Motor neuron (in vitro differentiated cells): ENCODE measurements around the gene CORT. TPM values are rescaled to one million over a fixed set of nuclear protein-coding genes. Genes with fewer than 3 reads are reported as not detected.
"Not testable (repeated sequence)": the region's sequence is repeated elsewhere in the genome, so short reads cannot be mapped to it uniquely, and the experiment has no call there.

Source experiments
- ATAC-seq, 8 experiments: fragments of 200-7000 bp; cut with Tn5 transposase; replicated peaks in 6 of 8; 2 replicates each; pipeline ENCODE4 v1.8.0; 2021; ENCODE audit warnings: mild to moderate bottlenecking in 8 of 8, moderate library complexity in 8 of 8
- H3K27ac ChIP-seq, 2 donors: fragments of 250-450 bp; sonication (Bioruptor Pico); 2 replicates each; pipeline ENCODE4 v1.9.0; 2021; ENCODE audit warnings: antibody characterized with exemption in 2 of 2, mild to moderate bottlenecking in 2 of 2, moderate library complexity in 1 of 2
- H3K4me1 ChIP-seq, 2 donors: fragments of 250-450 bp; sonication (Bioruptor Pico); replicated peaks in 1 of 2; 2 replicates each; pipeline ENCODE4 v1.6.1; 2021; ENCODE audit warnings: antibody characterized with exemption in 2 of 2, mild to moderate bottlenecking in 2 of 2, moderate library complexity in 1 of 2
- H3K4me3 ChIP-seq, 5 donors: fragments of 250-450 bp; sonication (Bioruptor Pico); 2 replicates each; pipeline ENCODE4 v1.9.0; 2021; ENCODE audit warnings: antibody characterized with exemption in 5 of 5, mild to moderate bottlenecking in 5 of 5, moderate library complexity in 4 of 5
- WGBS, 10 experiments: fragments of 450-650 bp; shearing (Covaris generic); methylation state at CpG; one replicate each; pipeline ENCODE4 v1.0.0; 2022; 5-methylcytosine and 5-hydroxymethylcytosine counted together
- in situ Hi-C, 9 experiments: fragments of 400-800 bp; cut with MboI; loops; one replicate each; pipeline ENCODE4 v1.15.0; 2021; ENCODE audit warnings: low sequenced_read_pairs in 9 of 9, low pct_unique_long_range_greater_than_20kb in 2 of 9; ENCODE audit not compliant: unreplicated experiment in 9 of 9
- total RNA-seq, 8 experiments: library from RNA; unstranded; fragments of 300-600 nt; gene quantifications; 2 replicates each; pipeline versions ENCODE4 v1.2.3 to v1.2.4, GENCODE V29; 2022

Gene CORT
- total RNA-seq, 8 experiments from 2014 or later = 0.94 to 2.7 (median 1.8) TPM

GRCh38 chr1:10467078-10467477, 17.2 kb downstream of the CORT start:
- Histone ChIP-seq H3K4me3 (no peak overlapping the region), H3K27ac (no peak overlapping the region), H3K4me1 (peaks cover 5 to 7% of the 10 kb centered on the region in 2 donors)
- no peak for ATAC-seq
- WGBS, 10 experiments = 69 to 100% (median 100%) methylated on average over 1 to 2 of the region's 2 CpGs; no CpG with 5 or more reads in 1 of the 10 experiments
- in situ Hi-C loops = no loop called here

GRCh38 chr1:10470043-10470442, 20.2 kb downstream of the CORT start:
- 81 to 100% (median 94%) methylated on average over 1 to 4 of the region's 4 CpGs; no CpG with 5 or more reads in 2 of the 10 experiments for WGBS, 10 experiments
- ATAC-seq = no peak
- in situ Hi-C loops = no loop called here
- H3K4me1 ChIP-seq = peaks cover 7% of the 10 kb centered on the region in 2 donors
- no peak overlapping the region for H3K27ac ChIP-seq
- H3K4me3 ChIP-seq = no peak overlapping the region

GRCh38 chr1:10471411-10472219, 21.8 kb downstream of the CORT start:
- Histone ChIP-seq H3K4me1 (peaks cover 12 to 13% of the 10 kb centered on the region in 2 donors), H3K27ac (peak overlapping the region; percentile 1 to 13), H3K4me3 (peak overlapping the region; percentile 51 to 83 (median 68))
- in situ Hi-C loops = no loop called here
- ATAC-seq = peak in 3 of 8 experiments; percentile 0 to 14 (median 7)
- 0 to 75% (median 20%) methylated on average over 1 to 21 of the region's 23 CpGs; no CpG with 5 or more reads in 1 of the 10 experiments for WGBS, 10 experiments

DNA sequence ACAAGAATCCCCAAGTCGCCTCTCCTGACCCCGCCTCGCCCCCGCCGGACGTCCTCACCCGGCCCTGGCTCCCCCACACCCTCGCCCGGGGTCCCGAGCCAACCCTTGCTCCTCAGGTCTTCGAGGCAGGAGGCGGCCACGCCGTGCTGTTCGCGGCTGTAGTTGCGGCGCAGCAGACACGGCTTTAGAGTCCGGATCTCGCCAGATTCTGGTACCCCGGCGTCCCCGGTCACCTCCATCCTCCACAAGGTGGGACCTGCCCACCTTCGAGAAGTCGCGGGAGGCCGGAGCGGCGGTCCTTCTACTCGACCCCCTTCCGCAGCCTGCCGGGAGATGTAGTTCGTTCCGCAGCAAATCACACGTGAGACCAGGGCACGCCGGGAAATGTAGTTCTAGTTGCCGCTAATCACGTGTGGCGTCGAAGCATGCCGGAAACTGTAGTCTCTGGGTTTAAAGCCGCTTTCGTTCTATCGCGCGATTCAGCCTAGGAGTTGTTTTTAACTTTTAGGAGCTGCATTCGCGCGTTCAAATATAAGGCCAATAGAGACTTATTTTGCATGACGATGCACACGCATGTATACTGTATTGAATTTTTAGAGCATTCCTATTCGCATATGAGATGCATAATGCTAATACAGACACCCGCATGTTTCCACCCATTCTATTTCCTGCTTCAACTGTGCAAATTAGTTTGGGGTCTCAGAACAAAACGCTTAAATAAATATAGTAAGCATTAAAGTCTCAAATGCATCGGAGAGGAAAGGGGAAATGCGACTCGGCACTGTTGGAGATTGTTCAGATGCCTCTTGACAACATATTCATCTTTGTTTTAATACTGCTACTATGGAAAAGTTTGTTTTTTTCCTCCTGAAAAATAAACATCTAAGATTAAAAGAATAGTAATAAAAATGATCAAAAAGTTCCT, 22.7 kb downstream of the CORT start, which contains the start of gene DFFA:
TSS of gene DFFA (minus strand) at position 310 of the 925 bp plus-strand sequence. CDS start at position 239, 71 bp downstream.
- ATAC-seq = peak; percentile 73 to 86 (median 78)
- 0 to 17% (median 2%) methylated on average over 6 to 36 of the region's 59 CpGs for WGBS, 10 experiments
- H3K4me1 ChIP-seq = peaks cover 12 to 13% of the 10 kb centered on the region in 2 donors
- peak within 1 kb of the TSS; percentile 1 to 13 for H3K27ac ChIP-seq
- in situ Hi-C loops = no loop called here
- H3K4me3 ChIP-seq = peak within 1 kb of the TSS; percentile 51 to 83 (median 68)

GRCh38 chr1:10473145-10473765, 23.4 kb downstream of the CORT start:
- H3K4me3 ChIP-seq = no peak overlapping the region
- WGBS, 10 experiments = 59 to 100% (median 89%) methylated on average over 6 to 23 of the region's 23 CpGs
- peaks cover 12 to 13% of the 10 kb centered on the region in 2 donors for H3K4me1 ChIP-seq
- no peak overlapping the region for H3K27ac ChIP-seq
- ATAC-seq = no peak
- in situ Hi-C loops = no loop called here

- in situ Hi-C loops, H3K27ac ChIP-seq, ATAC-seq: not testable (repeated sequence)
- H3K4me3 ChIP-seq = peak overlapping the region; percentile 74 to 95 (median 79)
- 33 to 97% (median 90%) methylated on average over 1 to 10 of the region's 10 CpGs; no CpG with 5 or more reads in 2 of the 10 experiments for WGBS, 10 experiments
- peaks cover 12 to 13% of the 10 kb centered on the region in 2 donors for H3K4me1 ChIP-seq
Measured at GRCh38 chr1:10474309-10474612, 24.4 kb downstream of the CORT start.

DNA sequence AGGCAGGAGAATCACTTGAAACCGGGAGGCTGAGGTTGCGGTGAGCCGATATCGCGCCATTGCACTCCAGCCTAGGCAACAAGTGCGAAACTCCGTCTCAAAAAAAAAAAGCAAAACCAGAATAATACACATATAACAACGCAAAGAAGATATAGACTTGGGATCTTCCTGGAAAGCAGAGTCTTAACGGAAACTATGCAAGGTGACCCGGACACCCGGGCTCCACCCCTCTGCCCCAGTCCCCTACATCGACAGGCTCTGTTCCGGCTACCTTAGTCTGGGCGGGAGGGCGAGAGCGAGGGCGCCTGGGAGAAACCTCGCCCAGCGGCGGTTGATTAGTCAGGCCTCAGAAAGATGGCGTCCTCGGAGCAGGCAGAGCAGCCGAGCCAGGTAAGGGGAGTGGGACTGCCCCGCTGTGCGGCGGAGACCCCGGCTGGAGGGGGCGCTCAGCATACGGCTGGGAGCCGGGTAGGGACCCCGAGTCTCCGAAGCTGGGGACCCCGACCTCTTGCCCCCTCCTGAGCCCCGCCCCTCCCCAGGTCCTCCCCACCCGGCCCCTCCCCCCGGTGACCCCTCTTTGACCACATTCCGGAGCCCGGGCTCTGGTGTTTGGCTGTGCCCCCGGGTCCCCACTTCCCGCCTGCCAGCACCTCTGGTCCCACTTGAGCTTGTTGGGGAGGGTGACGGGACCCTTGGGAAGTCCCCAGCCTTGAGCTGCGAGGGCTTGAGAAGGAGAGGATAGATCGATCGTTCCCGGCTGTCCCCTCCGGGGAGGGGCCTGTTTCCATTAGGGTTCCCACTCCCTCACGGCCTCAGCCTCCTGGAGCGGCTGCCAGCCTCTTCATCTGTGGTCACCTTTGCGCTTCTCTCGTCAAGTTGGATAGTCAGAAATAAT, 25.0 kb downstream of the CORT start, which contains the start of gene PEX14:
TSS of gene PEX14 (plus strand) at position 338 of the 895 bp plus-strand sequence. CDS start at position 355, 17 bp downstream.
- H3K4me1 ChIP-seq = peaks cover 12 to 13% of the 10 kb centered on the region in 2 donors
- peak within 1 kb of the TSS; percentile 81 to 87 for H3K27ac ChIP-seq
- H3K4me3 ChIP-seq = peak within 1 kb of the TSS; percentile 74 to 95 (median 79)
- in situ Hi-C loops = no loop called here
- ATAC-seq = peak; percentile 57 to 85 (median 81)
- 0 to 90% (median 22%) methylated on average over 4 to 24 of the region's 50 CpGs; no CpG with 5 or more reads in 3 of the 10 experiments for WGBS, 10 experiments

GRCh38 chr1:10475510-10475909, 25.7 kb downstream of the CORT start:
- H3K4me1 ChIP-seq = peaks cover 12 to 13% of the 10 kb centered on the region in 2 donors
- in situ Hi-C loops = no loop called here
- peak overlapping the region; percentile 74 to 95 (median 79) for H3K4me3 ChIP-seq
- peak overlapping the region; percentile 81 to 87 for H3K27ac ChIP-seq
- 0 to 10% (median 2%) methylated on average over 1 to 13 of the region's 13 CpGs; no CpG with 5 or more reads in 2 of the 10 experiments for WGBS, 10 experiments
- no peak for ATAC-seq

- in situ Hi-C loops = no loop called here
- Histone ChIP-seq H3K27ac (no peak overlapping the region), H3K4me3 (no peak overlapping the region), H3K4me1 (peaks cover 5 to 6% of the 10 kb centered on the region in 2 donors)
- no peak for ATAC-seq
- WGBS, 10 experiments = 71 to 92% (median 80%) methylated on average over 2 to 8 of the region's 8 CpGs; no CpG with 5 or more reads in 1 of the 10 experiments
Measured at GRCh38 chr1:10479296-10479695, 29.5 kb downstream of the CORT start.

DNA sequence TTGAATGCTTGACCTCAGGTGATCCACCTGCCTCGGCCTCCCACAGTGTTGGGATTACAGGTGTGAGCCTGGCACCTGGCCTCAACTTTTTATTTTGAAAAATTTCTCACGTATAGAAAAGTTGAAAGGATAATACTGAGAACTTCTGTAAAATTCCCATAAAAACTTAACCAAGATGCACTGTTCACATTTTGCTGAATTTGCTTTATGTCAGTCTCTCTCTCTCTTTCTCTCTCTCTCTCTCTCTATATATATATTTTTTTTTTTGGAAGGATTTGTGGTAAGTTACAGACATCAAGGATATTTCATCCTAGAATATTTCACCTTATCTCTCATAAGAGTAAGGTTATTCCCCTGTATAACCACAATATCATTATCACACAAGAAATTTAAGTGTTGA, 30.8 kb downstream of the CORT start:
- in situ Hi-C loops = no loop called here
- H3K4me3 ChIP-seq = no peak overlapping the region
- no peak for ATAC-seq
- peaks cover 5 to 6% of the 10 kb centered on the region in 2 donors for H3K4me1 ChIP-seq
- WGBS, 10 experiments = 89 to 100% (median 96%) methylated on average over 1 to 2 of the region's 2 CpGs; no CpG with 5 or more reads in 3 of the 10 experiments
- no peak overlapping the region for H3K27ac ChIP-seq

GRCh38 chr1:10484521-10484920, 34.7 kb downstream of the CORT start:
- no peak overlapping the region for H3K27ac ChIP-seq
- WGBS, 10 experiments = 83 to 100% (median 100%) methylated on average over 1 to 6 of the region's 6 CpGs; no CpG with 5 or more reads in 1 of the 10 experiments
- H3K4me1 ChIP-seq = peaks cover 3% of the 10 kb centered on the region in 2 donors
- no peak overlapping the region for H3K4me3 ChIP-seq
- ATAC-seq = no peak
- in situ Hi-C loops = no loop called here
